CD1c-positive myeloid dendritic cell (primary cell): ENCODE measurements around the gene DOCK1.

Experiments used
- DNase-seq: peaks from one replicate; pipeline ENCODE4 v3.0.0-alpha.2; 2016; ENCODE audit errors: extremely low spot score

The DOCK1 gene

GRCh38 chr10:127011174-127011573 lies 105.9 kb downstream of the DOCK1 start:
- no peak for DNase-seq

- no peak for DNase-seq
These were observed 107.0 kb downstream of the DOCK1 start for GRCh38 chr10:127012071-127012768.

- peak; percentile 1 for DNase-seq
These were observed 107.5 kb downstream of the DOCK1 start for GRCh38 chr10:127012769-127013152.

- no peak for DNase-seq
These were observed 108.0 kb downstream of the DOCK1 start for GRCh38 chr10:127013211-127013656.

GRCh38 chr10:127013691-127014473 lies 108.7 kb downstream of the DOCK1 start:
- DNase-seq: no peak

- no peak for DNase-seq
These were observed 109.4 kb downstream of the DOCK1 start for GRCh38 chr10:127014671-127015070.

GRCh38 chr10:127015373-127015772 lies 110.1 kb downstream of the DOCK1 start:
- no peak for DNase-seq

GRCh38 chr10:127016331-127016730 lies 111.1 kb downstream of the DOCK1 start:
- no peak for DNase-seq

- no peak for DNase-seq
These were observed 112.5 kb downstream of the DOCK1 start for GRCh38 chr10:127017541-127018297.

- DNase-seq: no peak
These were observed 113.0 kb downstream of the DOCK1 start for GRCh38 chr10:127018298-127018650.

GRCh38 chr10:127018766-127019165 lies 113.5 kb downstream of the DOCK1 start:
- no peak for DNase-seq

GRCh38 chr10:127020260-127020659 lies 115.0 kb downstream of the DOCK1 start:
- no peak for DNase-seq

- no peak for DNase-seq
These were observed 116.6 kb downstream of the DOCK1 start for GRCh38 chr10:127021801-127022200.

GRCh38 chr10:127024685-127025435 lies 119.6 kb downstream of the DOCK1 start:
- no peak for DNase-seq

- DNase-seq: no peak
These were observed 122.6 kb downstream of the DOCK1 start for GRCh38 chr10:127027786-127028185.

- no peak for DNase-seq
These were observed 123.3 kb downstream of the DOCK1 start for GRCh38 chr10:127028556-127028955.

- no peak for DNase-seq
These were observed 123.8 kb downstream of the DOCK1 start for GRCh38 chr10:127029061-127029460.

GRCh38 chr10:127033216-127034033 lies 128.2 kb downstream of the DOCK1 start:
- no peak for DNase-seq

- no peak for DNase-seq
These were observed 128.9 kb downstream of the DOCK1 start for GRCh38 chr10:127034034-127034633.

GRCh38 chr10:127034790-127035189 lies 129.6 kb downstream of the DOCK1 start:
- DNase-seq: no peak

- no peak for DNase-seq
These were observed 130.6 kb downstream of the DOCK1 start for GRCh38 chr10:127035827-127036226.
